EH (cell line): ENCODE results near the gene UFSP2.

Experiments used
- DNase-seq: peaks from one replicate; pipeline ENCODE4 v3.0.0-alpha.2; 2015; ENCODE audit warnings: low read depth

Gene UFSP2

DNA sequence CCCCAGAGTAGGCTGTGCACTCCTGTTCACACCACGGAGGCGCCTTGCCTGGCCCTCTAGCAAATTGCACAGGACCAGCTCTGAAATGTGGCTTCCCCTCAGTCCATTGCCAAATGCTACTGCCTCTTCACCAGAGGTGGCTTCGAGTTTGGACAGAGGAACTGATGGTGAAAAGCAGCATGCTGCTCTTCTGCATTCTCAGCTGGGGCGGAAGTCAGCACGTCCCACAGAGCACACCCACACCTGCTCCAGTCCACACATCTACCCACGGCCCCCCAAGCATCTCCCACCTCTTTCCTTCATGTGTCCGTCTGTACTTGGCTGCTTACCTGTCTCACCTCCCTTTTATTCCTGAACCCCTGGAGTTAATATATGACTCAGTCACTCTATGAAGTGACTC is 73.6 kb downstream of the UFSP2 start:
- no peak for DNase-seq

DNA sequence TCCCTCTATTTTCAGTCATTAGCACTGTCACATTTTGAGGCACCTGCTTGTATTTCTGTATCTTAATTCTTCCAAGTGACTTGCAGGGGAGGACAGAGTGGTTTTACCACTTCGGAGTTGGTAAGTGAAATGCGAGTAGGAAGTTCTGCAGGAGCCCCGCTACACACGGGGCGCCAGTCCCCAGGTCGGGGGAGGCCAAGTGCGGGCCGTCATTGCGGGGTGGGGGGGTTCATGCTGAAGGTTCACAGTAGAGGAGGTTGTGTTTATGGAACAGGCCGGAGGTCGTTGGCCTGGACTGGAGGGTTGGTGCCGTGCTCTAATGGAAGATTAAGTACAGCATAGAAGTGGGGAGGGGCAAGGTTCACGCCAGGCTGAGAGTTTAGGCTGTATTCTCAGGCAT is 74.1 kb downstream of the UFSP2 start:
- DNase-seq, result no peak
